NCI-H1105 (cell line): Measurements from ENCODE around the gene MCRIP1.

Experiments
- DNase-seq: peaks from one replicate; lab custom pipeline; 2025; lab: John Stamatoyannopoulos, UW

Gene MCRIP1

GRCh38 chr17:81860756-81861568 is 27.9 kb upstream of the MCRIP1 start:
- peak; percentile 98 for DNase-seq

GRCh38 chr17:81859906-81860755 is 27.0 kb upstream of the MCRIP1 start, which contains the start of gene P4HB:
Gene P4HB, minus strand, starts transcription at chr17:81860535. Its CDS starts 64 bp downstream, at chr17:81860471.
- no peak for DNase-seq

GRCh38 chr17:81858967-81859905 is 26.1 kb upstream of the MCRIP1 start:
- DNase-seq, result no peak

- no peak for DNase-seq
Observed at GRCh38 chr17:81858170-81858966, 25.3 kb upstream of the MCRIP1 start.

GRCh38 chr17:81854974-81855774 is 22.1 kb upstream of the MCRIP1 start:
- DNase-seq, result no peak

- DNase-seq, result no peak
Observed at GRCh38 chr17:81852237-81852636, 19.1 kb upstream of the MCRIP1 start.

- no peak for DNase-seq
Observed at GRCh38 chr17:81851423-81851822, 18.3 kb upstream of the MCRIP1 start.

GRCh38 chr17:81849457-81849856 is 16.4 kb upstream of the MCRIP1 start:
- DNase-seq, result no peak

GRCh38 chr17:81846743-81847689 is 13.9 kb upstream of the MCRIP1 start:
- no peak for DNase-seq

- no peak for DNase-seq
Observed at GRCh38 chr17:81845881-81846742, 13.0 kb upstream of the MCRIP1 start.

GRCh38 chr17:81845361-81845760 is 12.3 kb upstream of the MCRIP1 start:
- no peak for DNase-seq

GRCh38 chr17:81844887-81845286 is 11.8 kb upstream of the MCRIP1 start:
- no peak for DNase-seq

- DNase-seq, result no peak
Observed at GRCh38 chr17:81844327-81844851, 11.3 kb upstream of the MCRIP1 start.

GRCh38 chr17:81843713-81844326 is 10.7 kb upstream of the MCRIP1 start:
- DNase-seq, result no peak

- no peak for DNase-seq
Observed at GRCh38 chr17:81842725-81843504, 9.8 kb upstream of the MCRIP1 start.

- DNase-seq, result no peak
Observed at GRCh38 chr17:81842378-81842724, 9.3 kb upstream of the MCRIP1 start.

GRCh38 chr17:81841866-81842265 is 8.8 kb upstream of the MCRIP1 start:
- no peak for DNase-seq
